SH-SY5Y (cell line): ENCODE measurements around the gene DPM2.

ENCODE experiments used
- GATA2 ChIP-seq: IDR thresholded peaks from 2 replicates; pipeline ENCODE4 v1.6.1; 2011; ENCODE audit warnings: mild to moderate bottlenecking, low read depth, low read length
- GATA3 ChIP-seq: IDR thresholded peaks from 2 replicates; pipeline ENCODE4 v1.6.1; 2011; ENCODE audit warnings: low read depth, mild to moderate bottlenecking, low read length, moderate library complexity

DNA sequence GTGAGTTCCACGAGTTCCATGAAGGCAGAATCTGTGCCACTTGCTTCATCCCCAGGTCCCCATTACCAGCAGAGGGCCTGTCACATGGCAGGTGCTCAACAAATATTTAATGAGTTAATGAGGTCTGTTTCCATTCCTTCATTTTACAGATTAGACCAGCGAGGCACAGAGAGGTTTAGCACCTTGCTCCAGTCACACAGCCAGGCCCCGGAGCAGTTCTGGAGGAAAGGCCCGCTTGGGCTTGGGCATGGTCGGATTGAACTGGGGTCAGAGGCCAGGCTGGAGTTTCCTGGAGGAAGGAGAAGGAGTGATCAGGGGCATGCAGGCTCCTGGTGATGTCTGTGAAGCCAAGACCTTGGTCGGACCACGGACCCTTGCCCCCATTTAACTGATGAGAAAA, 16.9 kb downstream of the DPM2 start:
- TF ChIP-seq GATA3, result no peak
- no peak for TF ChIP-seq GATA2
